ENCODE measurements around the gene AOPEP. TPM values are rescaled to one million over a fixed set of nuclear protein-coding genes. Genes with fewer than 3 reads are reported as not detected.

The AOPEP gene
- total and polyA plus RNA-seq, 2 of the 13 experiments (the other 11 are each of a cell fraction or from before 2014, with no cell fraction given) = 22.2 to 41.6 TPM

DNA sequence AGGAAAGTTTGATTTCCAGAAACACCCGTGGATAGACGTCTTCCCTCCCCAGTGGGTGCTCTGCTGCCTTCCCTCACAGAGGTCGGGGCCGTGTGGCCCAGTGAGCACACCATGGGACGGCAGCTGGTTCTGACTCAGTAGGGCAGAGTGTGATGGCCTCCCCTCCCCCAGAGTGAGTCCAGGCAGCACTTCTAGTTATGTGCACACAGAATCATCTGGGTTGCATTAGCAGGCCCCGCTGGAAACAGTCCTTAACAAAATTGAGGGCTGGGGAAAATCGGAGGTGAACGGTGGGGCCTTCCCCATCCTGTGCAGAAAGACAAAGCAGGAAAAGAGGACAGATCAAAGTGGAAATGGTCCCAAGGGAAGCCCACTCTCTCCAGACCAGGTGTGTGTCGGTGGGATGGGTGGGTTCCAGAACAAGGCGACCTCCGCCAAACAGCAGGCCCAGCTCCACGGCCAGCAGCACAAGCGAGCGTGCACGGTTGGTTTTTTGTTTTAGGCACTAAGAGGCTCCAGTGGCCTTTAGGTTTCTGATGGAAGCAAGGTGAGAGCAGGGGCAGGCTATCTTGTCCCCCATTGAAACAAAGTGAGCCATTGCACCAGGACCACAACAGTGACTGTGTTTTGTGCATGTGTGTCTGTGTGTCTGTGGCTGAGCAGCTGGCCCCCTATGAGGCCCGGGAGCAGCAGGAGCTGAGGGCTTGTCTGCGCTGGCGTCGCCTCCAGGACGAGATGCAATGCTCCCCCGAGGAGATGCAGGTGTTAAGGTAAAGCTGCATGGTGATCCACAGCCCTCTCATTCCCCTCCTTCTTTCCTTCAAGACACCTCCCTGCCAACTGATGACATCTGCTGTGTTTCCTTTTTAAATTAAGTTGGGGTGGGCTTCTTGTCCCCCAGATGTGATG, 201.5 kb downstream of the AOPEP start (continued):
- TF ChIP-seq ZNF687 (CRISPR knock-in tag; IDR thresholded peaks at IDR 0.05) = peak; percentile 76
- TF ChIP-seq ZBTB40 (IDR thresholded peaks at IDR 0.05) = no peak
- no peak for TF ChIP-seq ZBTB40 (CRISPR knock-in tag; IDR thresholded peaks at IDR 0.05)
- TF ChIP-seq, protein P1, sequence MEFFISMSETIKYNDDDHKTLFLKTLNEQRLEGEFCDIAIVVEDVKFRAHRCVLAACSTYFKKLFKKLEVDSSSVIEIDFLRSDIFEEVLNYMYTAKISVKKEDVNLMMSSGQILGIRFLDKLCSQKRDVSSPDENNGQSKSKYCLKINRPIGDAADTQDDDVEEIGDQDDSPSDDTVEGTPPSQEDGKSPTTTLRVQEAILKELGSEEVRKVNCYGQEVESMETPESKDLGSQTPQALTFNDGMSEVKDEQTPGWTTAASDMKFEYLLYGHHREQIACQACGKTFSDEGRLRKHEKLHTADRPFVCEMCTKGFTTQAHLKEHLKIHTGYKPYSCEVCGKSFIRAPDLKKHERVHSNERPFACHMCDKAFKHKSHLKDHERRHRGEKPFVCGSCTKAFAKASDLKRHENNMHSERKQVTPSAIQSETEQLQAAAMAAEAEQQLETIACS (CRISPR knock-in tag; IDR thresholded peaks at IDR 0.05) = 0 out of 2 replicates have a peak, but pooled peaks have one; percentile 23
- TF ChIP-seq ATRX (CRISPR knock-in tag; IDR thresholded peaks at IDR 0.05; ENCODE audit: borderline replicate concordance) = no peak
- TF ChIP-seq ZBTB38 (CRISPR knock-in tag; IDR thresholded peaks at IDR 0.05) = 0 out of 2 replicates have a peak, but pooled peaks have one; percentile 13
- 0 out of 2 replicates have a peak, but pooled peaks have one; percentile 36 for TF ChIP-seq NFKB2 (CRISPR knock-in tag; IDR thresholded peaks at IDR 0.05; ENCODE audit: borderline replicate concordance)
- TF ChIP-seq ZNF232 (CRISPR knock-in tag; IDR thresholded peaks at IDR 0.05; ENCODE audit: borderline replicate concordance) = peak; percentile 4; the same call in 1 of the 2 replicates
- TF ChIP-seq ZNF670 (CRISPR knock-in tag; IDR thresholded peaks at IDR 0.05; ENCODE audit: borderline replicate concordance) = 0 out of 2 replicates have a peak, but pooled peaks have one; percentile 5
